HFF-Myc (cell line): ENCODE data around the gene EML6.

ENCODE experiments used
- DNase-seq: peaks from one replicate; pipeline ENCODE4 v3.0.0-alpha.2; 2011; ENCODE audit warnings: low read depth; ENCODE audit errors: extremely low read depth
- H3K4me3 ChIP-seq: replicated peaks from 2 replicates; pipeline ENCODE4 v1.5.1; 2011; ENCODE audit warnings: low read depth, mild to moderate bottlenecking, control low read depth, low read length
- CTCF ChIP-seq: IDR thresholded peaks from 2 replicates; pipeline ENCODE4 v1.5.1; 2012; ENCODE audit warnings: mild to moderate bottlenecking, low read depth, low read length, control low read depth; ENCODE audit errors: missing control alignments

The EML6 gene

GRCh38 chr2:54941248-54941984 is 218.0 kb downstream of the EML6 start:
- no peak for TF ChIP-seq CTCF
- no peak for DNase-seq
- H3K4me3 ChIP-seq = no peak overlapping the region

- H3K4me3 ChIP-seq = no peak overlapping the region
- DNase-seq = no peak
- no peak for TF ChIP-seq CTCF
These were observed 218.9 kb downstream of the EML6 start for GRCh38 chr2:54942373-54942772.

- DNase-seq = no peak
- no peak for TF ChIP-seq CTCF
- no peak overlapping the region for H3K4me3 ChIP-seq
These were observed 221.4 kb downstream of the EML6 start for GRCh38 chr2:54944724-54945326.

GRCh38 chr2:54945391-54946219 is 222.1 kb downstream of the EML6 start:
- DNase-seq = no peak
- no peak for TF ChIP-seq CTCF
- no peak overlapping the region for H3K4me3 ChIP-seq

- no peak for TF ChIP-seq CTCF
These were observed 222.9 kb downstream of the EML6 start for GRCh38 chr2:54946220-54946805.

GRCh38 chr2:54947136-54947535 is 223.7 kb downstream of the EML6 start:
- TF ChIP-seq CTCF = no peak
- no peak overlapping the region for H3K4me3 ChIP-seq
- no peak for DNase-seq

More at GRCh38 chr2:54946220-54946805, 222.9 kb downstream of the EML6 start:
- no peak for DNase-seq
- H3K4me3 ChIP-seq = no peak overlapping the region
